ENCODE data around the gene CES1.
"Not testable (repeated sequence)": the region's sequence is repeated elsewhere in the genome, so short reads cannot be mapped to it uniquely, and the experiment has no call there.

CES1 gene

DNA sequence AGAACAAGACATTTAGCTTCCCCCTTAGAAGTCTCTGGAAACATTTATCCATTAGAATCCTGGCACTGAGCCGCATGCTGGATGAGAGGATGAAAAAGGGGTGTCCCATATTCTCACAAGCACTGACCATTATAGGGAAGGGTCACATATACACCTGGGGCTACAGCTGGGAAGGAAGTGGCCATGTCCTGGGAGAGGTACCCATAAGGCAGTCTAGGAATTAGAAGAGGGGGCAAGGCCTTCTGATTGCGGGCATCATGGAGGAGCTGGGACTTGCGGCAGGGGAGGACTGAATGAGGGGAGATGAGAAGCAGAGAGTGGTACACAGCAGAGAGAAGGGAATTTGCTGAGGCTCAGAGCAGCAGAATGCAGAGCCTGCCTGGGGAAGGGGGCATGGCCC is 3.7 kb downstream of the CES1 start:
- not testable (repeated sequence) for DNase-seq

DNA sequence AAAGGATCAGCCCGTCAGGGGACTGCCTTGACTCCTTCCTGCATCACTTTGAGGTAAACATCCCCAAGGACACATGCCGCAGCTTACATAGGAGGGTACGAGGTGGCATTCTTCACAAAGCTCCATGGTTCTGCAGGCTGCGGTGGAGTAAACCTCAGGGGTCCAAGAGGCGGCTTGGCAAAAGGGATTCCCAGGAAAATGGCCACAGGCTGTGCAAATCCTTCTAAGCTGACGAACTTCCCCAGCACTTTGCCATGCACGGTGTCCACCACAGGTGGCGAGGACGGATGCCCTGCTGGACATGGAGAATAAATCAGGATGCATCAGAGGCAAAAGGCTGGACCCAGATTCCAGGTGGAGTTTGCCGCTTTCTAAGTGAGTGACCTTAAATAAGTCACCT is 4.2 kb downstream of the CES1 start:
- DNase-seq: no peak

DNA sequence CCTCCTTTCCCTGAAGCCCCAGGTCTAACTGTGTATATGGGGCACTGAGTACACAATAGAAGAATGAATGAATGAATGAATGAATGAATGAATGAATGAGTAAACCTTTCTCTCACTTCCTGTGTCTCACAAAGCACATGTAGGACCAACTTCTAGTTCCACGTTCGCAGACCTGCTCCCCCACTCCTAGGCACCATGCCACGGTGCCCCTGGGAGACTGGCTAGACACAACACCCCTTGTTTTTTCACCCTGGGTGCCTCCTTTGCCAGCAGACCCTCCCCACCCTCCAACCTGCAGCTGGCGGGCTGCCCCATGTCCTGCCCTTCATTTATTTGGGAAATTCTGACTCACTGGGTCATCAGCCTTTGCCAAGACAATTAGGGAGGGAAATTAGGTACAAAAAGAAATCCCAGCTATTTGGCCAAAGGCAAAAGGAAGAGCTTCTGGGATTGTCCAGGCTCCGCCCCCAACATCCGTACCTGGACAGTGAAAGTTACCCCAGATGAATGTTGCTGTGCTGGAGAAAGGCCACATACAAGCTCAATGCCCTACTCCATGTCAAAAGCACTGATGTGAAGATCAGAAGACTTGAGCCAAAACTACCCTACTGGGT is 7.7 kb downstream of the CES1 start:
- no peak for DNase-seq

DNA sequence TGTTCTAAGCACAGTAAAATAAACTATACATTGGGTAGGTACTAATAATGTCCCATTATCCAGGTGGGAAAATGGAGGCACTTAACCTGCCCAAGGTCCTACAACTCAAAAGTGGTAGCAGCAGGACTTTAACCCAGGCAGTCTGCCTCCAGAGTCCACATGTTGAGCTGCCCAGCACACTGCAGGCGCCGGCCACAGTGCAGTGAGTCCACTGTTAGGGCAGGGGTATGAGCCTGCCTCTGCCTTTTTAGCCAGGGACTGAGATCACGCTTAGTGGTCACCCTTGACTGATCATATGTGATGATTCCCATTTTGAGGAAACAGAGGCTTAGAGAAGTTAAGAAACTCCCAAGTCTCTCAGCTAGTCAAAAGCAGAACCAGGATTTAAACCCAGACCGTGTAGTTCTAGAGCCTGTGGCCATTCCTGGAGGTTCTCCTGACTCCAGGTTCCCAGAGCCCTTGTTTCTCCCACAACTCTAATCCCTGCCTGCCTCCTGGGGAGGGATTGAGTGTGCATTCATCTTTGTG is 8.4 kb downstream of the CES1 start:
- DNase-seq: no peak

DNA sequence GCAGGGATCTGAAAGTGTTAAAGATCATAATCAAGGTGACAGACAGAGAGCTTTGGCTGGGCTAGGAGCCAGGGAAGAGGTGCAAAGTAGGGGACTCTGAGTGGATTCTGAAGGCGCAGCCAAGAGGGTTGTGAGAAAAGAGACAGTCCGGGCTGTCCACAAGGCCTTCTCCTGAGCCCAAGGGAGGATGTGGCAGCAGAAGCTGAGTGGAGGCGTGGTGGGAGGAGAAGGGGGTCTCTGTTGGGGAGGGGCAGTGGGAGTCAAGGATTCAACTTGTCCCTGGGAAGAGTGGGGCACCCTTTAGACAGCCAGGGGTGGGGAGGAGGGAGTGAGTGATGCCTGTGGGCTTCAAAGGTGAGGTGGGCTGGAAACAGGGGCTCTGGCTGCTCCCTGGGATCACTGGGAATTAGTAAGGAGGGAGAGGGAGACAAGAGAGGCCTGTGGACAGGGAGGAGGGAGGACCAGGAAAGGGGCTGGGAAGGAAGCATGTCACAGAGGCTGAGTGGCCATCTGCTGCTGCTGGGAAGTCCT is 10.6 kb downstream of the CES1 start:
- no peak for DNase-seq

DNA sequence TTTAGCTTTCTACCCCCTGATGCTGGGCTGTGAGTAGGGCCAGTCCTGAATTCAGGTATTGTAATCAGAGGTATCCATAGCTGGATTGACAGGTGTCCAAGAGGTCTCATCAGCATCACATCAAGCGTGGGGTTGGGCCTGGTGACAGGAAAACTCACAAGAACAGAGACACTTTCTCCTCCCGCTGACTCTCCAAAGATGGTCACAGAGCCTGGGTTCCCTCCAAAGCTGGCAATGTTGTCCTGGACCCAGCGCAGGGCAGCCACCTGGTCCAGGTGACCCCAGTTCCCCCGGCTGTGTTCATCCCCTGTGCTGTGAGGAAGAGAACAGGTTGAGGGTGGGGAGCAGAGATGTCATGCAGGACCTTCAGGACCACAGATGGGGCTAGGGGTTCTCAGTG is 11.7 kb downstream of the CES1 start:
- no peak for DNase-seq

DNA sequence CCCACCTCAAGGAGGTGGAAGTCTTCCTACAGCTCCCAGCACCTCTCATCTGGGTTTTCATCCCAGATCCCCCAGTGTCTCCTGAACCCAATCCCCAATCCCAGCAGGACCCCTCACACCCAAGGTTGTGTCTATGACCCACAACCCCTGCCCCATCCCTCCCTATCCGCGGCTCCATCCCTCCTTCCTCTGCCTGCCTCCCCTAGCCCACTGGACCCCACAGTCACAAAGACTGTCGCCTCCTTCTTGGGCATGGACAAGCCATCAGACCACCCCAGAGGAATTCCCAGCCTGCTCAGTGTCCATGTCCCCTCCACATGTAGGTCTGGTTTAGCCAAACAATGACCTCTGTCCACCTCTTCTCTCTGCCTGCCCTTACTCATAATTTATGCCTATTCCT is 12.3 kb downstream of the CES1 start:
- no peak for DNase-seq

DNA sequence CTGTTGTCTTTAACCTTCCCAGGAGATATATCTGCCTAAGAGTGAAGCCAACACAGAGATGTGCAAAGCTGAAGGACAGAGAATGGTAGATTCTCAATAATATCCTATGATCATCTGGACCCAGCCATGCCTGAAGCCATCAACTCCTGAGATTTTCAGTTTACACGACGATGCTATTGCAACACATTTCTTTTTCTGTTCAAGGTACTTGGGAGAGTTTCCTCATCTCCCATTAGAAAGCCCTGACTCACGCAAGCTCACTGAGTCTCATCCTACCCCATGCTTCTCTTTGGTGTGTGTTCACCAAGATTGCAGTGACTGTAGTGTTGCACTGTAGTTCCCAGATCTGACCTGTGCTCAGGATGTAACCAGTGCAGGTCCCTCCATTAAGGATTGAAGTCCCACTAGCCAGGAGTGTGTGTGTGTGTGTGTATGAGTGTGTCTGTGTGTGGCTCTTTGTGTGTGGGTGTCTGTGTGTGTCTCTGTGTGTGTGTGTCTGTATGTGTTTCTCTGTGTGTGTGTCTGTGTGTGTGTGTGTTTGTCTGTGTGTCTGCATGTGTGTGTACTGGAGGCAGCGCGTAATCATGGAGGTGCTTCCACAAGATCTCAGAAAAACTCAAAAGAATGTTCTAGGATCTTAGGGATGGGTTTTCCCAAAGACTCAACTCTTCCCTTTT is 15.5 kb downstream of the CES1 start:
- no peak for DNase-seq

DNA sequence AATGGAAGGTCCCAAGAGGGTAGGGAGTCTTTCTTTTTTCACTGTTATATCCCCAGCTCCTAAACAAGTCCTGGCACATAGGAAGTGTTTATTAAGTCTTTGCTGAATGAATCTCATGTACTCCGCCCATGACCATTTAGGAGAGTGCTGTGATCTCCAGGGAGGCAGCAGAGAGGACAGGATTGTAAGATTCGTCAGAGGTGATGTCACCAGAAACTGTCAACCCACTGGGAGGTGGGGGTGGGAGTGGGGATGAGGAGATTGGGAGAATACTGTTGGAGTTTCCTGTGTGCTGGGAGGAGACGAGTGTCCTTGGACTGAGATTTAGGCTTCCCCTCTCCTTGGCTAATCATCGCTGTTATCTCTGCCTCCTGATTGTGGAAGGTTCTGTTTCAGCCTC is 16.7 kb downstream of the CES1 start:
- not testable (repeated sequence) for DNase-seq

DNA sequence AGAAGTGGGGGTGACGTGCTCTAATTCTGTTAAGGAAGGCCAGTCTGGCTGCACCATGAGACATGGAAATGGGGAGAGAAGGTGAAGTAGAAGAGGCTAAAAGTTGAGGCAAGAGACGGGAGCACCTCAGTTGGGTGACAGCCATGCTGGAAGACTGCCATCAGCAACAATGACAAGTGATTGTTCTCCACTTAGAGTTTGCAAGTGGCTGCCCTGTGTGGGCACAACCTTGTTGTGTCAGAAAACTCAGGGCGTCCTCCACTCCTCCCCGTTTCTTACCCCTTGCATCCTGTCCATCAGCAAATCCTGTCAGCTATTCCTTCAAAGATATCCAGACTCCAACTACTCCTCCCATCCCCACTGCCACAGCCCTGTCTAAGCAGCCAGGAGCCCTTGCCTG is 17.6 kb downstream of the CES1 start:
- no peak for DNase-seq

DNA sequence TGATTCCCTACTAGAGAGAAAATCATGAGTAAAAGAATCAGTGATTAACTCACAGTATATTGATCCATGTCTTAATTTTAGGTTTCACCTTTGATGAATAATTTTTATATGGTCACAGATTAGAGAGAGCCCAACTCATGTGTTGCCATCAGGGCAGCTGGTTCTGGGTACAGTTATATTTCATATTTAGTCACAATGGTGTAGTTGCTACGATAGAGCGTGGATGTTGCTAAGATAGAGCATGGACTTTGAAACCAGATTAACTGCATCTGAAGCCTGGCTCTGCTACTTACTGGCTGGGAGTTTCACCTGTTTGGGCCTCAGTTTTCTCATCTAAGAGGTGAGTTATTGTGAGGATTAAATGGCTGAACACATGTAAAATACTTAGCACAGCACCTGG is 18.7 kb downstream of the CES1 start:
- DNase-seq: not testable (repeated sequence)

DNA sequence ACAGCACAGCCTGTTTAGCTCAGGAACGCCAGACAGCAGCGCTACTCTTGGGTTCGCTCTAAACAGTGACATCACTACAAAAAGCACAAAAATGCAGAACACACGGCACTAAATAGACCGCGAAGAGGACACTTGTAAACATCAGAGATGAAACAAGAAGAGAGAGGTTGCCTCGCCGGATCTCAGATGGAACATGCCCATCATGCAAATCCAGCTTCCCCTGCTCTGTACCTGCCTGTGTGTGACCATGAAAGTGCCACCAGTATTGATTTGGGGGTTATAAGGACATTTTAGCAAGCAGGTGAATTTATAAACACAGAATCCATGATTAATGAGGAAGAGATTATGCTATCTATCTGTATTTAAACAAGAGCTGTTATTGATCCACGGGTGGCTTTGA is 19.2 kb downstream of the CES1 start:
- not testable (repeated sequence) for DNase-seq

DNA sequence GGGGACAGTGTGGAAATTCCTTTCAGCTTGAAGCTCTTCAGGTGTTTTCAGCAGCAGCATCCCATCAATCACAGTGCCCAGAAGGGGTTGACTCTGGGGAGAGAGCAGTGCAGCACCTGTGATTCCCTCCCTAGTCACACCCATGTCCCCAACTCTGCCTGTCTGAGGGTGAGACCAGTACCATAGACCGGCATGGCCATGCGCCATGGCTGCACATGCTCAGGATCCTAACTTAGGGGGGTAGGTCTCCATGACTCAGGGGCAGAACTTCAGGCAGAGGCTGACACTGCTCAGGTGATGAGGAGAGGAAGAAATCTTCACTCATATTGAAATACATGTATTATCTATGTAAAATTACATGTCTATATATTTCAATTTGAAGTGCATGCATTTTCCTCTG is 19.9 kb downstream of the CES1 start:
- DNase-seq: no peak

DNA sequence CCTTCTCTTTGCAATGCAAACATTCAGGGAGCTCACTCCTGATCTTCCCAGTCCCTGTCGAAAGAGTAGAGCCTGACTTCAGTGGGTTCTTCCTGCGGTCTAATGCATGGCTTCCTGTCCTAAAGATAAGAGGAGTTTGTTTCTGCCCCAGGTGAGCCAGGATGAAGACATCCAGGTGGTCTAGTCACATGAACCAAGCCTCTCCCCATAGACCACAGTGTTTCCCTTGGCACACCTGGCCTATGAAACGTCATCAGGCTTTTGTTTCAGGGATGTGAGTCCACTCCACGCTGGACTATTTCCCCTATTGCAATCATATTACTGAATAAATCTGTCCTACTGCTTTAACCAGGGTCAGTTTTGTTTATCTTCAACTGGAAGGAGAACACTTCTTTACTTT is 21.1 kb downstream of the CES1 start:
- DNase-seq: no peak

DNA sequence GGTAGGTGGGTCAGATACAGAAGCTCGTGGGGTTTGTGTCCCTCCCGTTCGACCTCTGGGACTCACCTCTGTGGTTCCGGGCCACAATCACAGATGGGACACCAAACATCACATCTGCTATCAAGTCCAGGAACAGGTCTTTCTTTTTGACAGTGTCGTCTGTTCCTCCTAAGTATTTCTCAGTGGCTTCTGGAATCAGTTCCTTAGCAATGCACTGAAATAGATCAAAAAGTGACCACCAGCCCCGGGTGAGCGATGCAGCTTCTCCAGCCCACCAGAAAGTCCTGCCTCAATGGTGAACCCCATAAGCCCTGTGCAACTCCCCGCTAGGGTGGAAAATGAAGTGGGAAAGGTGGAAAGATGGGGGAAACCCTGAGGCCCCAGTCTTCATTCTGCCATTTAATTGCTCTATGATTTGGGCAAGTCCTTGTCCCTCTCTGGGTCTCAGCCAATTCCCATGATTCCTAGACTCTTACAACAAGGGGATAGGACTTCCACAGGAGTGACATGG is 22.4 kb downstream of the CES1 start:
- no peak for DNase-seq

DNA sequence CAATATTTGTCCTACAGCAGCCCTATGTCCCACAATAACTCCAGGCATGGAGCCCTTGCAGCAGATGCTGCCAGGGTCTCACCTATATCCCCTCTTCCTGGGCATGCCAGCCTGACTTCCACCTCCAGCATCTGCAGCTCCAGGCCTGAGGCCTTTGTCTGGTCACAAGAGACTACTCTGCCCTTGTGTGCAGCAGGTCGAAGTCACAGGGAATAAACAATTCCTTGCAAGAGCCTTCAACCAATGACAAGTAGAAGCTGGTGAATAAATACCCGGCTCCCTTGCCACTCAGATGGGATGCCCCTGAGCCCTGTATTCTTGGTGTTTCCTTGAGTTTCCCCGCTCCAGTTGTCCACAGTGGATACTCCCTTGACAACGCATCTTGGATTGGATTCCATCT is 23.0 kb downstream of the CES1 start:
- DNase-seq: no peak

DNA sequence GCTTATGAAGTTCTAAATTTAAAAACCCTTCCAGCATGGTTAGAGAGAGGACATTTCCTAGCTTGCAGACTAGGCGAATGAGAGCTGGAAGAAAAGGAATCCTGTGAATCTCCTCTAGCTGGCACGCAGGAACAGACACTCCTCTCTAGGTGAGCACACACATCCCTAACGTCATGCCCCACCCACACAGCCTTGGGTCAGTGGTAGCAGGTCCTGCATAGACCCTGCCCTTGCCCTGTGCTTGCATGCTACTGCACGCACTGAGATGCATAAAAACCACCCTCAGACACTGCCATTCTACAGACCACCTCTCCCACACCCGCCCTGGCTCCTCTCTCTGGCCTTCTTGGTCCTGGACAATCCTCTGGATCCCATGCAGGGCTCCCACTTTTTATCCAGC is 23.5 kb downstream of the CES1 start:
- no peak for DNase-seq

DNA sequence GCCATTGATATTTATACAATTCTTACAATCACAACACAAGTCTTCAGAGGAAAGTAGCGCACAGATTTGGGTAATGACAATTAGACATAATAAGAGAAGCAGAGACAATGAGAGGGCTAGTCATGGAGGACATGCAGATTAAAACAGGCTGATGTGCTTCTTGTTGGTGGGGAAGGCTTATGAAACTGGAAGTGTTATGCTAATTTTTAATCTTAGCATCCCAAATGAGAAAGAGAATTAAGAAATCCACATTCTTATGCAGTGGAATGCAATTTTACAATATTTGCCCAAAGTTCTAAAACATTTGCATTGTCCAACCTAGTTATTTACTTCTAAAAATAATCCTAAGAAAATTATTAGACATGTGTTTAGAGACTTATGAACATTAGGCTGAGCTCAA is 24.6 kb downstream of the CES1 start:
- not testable (repeated sequence) for DNase-seq

DNA sequence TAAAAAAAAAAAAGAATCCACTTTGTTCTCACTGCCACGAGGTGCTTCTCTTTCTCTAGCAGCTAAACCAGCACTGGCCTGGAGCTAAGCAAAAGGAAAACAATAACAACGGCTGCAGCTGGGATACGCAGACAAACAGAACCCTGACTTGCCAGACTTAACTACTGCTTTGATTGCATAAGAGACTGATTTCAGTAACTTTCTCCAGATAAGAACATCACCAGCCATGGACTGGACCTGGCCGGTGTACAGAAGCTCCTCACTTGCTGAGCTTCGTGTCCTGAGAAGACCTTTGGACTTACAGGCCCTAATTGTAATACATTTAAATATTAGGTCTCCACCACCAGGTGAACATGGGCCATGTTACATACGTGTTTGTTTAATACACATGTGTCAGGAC is 27.8 kb downstream of the CES1 start:
- DNase-seq: not testable (repeated sequence)

DNA sequence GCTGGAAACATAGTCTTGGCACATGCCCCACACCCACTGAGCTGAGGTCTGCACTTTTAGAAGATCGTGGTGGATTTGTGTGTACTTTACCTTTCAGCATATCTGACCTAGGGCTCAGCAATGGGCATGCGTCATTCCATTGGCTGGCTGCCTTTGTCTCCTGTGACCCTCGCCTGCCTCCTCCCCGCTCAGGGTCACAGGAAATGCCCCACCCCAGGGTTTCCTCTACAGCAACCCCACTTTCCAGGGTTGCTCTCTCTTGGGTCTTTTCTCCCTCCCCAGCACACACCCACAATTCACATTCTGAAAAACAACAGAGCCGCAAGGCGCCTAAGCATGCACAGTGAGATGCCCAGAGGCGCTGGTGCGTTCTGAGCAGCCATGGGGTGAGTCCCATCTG is 29.2 kb downstream of the CES1 start:
- not testable (repeated sequence) for DNase-seq

DNA sequence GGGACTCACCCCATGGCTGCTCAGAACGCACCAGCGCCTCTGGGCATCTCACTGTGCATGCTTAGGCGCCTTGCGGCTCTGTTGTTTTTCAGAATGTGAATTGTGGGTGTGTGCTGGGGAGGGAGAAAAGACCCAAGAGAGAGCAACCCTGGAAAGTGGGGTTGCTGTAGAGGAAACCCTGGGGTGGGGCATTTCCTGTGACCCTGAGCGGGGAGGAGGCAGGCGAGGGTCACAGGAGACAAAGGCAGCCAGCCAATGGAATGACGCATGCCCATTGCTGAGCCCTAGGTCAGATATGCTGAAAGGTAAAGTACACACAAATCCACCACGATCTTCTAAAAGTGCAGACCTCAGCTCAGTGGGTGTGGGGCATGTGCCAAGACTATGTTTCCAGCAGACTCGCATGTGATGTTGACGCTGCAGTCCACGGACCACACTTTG is 39.9 kb downstream of the CES1 start:
- DNase-seq: not testable (repeated sequence)

DNA sequence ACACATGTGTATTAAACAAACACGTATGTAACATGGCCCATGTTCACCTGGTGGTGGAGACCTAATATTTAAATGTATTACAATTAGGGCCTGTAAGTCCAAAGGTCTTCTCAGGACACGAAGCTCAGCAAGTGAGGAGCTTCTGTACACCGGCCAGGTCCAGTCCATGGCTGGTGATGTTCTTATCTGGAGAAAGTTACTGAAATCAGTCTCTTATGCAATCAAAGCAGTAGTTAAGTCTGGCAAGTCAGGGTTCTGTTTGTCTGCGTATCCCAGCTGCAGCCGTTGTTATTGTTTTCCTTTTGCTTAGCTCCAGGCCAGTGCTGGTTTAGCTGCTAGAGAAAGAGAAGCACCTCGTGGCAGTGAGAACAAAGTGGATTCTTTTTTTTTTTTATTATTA is 41.4 kb downstream of the CES1 start:
- DNase-seq: not testable (repeated sequence)

DNA sequence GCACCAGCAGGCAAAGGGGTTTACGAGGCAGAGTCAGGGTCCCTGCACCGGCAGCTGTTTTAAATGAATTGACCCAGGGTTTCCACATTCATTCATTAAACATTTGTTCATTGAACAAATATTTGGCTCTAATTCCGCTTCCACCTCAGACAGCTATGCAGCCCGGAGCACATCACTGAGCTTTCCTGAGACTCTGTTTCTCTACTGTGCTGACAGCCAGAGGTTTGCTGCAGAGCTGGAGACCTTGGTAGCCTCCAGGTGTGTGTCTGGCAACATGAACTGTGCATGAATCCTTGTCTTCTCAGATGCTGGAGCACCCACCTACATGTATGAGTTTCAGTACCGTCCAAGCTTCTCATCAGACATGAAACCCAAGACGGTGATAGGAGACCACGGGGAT is 42.7 kb downstream of the CES1 start:
- DNase-seq: not testable (repeated sequence)

DNA sequence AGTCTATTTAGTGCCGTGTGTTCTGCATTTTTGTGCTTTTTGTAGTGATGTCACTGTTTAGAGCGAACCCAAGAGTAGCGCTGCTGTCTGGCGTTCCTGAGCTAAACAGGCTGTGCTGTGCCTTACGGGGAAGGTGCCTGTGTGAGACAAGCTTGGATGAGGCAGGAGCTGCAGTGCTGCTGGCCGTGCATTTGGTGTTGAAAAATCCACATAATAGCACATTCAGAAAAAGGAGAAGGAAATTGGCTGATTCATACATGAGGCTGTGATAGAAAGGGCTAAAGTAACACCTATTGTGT is 50.2 kb downstream of the CES1 start:
- not testable (repeated sequence) for DNase-seq
